HL-60/S4 treated with phorbol 12-myristate 13-acetate at 8.2 ng/mL for 4 days and 3 days (cell line): ENCODE data around the gene LBR.

Experiments
- in situ Hi-C: fragments of 300-500 bp; cut with MboI; formaldehyde crosslinking; loops from 2 replicates; pipeline ENCODE4 v1.15.0; 2022; ENCODE audit warnings: low sequenced_read_pairs

LBR gene

DNA sequence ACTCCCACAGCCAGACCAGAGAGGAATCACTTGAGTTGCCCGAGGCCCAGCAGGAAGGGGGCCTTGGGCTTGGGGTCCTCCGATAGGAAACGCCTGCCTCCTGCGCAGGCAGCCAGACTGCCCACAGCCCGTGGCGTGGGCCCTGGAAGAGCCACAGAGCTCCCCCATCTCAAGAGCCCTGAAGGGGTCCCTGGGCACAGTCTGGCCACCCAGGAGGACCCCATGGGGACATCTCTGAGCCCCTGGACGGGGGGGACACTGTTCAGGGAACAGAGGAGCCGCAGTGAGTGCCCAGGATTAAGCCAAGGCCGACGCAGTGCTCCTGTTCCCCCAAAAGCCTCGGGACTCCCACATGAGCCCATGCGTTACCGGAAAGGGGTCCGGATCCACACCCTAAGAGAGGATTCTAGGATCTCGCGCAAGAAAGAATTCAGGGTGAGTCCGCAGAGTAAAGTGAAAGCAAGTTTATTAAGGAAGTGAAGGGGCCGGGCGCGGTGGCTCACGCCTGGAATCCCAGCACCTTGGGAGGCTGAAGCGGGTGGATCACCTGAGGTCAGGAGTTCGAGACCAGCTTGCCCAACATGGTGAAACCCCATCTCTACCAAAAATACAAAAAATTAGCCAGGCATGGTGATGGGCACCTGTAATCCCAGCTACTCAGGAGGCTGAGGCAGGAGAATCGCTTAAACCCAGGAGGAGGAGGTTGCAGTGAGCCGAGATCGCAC lies 38.1 kb upstream of the LBR start:
- in situ Hi-C loops, result loop anchor here (25.0 kb wide), 1 partner anchor 646 kb away; no protein-coding TSS in a partner anchor

DNA sequence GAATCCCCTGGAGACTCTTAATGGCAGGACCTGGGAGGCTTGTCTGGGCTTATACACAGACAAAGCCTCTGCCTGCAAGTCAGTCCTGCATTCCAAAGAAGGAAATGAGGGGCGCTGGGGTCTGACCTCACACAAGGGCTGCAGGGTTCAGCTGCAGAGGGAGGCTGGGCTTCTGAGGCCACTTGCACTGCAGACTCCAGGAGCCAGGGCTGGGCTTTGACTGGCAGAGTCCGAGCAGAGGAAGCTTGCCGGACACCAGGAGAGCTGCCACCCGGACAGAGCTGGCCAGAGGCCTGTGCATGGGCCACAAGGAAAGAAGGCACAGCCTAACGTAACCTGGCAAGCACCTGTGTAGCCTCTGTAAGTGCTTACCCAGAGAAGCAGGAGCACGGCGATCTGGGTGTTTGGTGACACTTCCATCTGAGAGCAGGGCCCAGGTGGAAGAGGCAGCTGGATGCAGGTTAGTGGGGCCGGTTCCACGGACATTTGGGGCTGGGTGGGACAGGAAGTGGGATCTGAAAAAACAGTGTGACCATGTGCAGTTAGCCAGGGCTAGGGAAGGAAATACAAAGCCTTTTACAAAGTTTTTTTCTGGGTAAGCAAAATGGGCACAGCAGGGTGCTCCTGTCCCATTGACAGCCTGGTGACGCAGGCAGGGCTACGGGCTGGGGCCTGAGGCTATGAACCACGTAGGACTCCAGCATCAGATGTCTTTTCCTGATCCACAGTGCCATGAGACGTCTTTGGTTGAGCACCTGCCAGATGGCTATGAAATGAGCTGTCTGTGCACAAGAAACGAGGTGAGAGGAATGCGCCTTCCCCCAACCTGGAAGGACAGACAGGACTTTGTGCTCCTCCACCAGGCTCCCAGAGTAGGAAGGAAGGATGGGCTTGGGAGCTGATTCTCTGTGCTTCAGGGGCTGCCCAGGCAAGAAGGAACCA lies 37.3 kb upstream of the LBR start:
- in situ Hi-C loops, result loop anchor here (25.0 kb wide), 1 partner anchor 647 kb away; no protein-coding TSS in a partner anchor

DNA sequence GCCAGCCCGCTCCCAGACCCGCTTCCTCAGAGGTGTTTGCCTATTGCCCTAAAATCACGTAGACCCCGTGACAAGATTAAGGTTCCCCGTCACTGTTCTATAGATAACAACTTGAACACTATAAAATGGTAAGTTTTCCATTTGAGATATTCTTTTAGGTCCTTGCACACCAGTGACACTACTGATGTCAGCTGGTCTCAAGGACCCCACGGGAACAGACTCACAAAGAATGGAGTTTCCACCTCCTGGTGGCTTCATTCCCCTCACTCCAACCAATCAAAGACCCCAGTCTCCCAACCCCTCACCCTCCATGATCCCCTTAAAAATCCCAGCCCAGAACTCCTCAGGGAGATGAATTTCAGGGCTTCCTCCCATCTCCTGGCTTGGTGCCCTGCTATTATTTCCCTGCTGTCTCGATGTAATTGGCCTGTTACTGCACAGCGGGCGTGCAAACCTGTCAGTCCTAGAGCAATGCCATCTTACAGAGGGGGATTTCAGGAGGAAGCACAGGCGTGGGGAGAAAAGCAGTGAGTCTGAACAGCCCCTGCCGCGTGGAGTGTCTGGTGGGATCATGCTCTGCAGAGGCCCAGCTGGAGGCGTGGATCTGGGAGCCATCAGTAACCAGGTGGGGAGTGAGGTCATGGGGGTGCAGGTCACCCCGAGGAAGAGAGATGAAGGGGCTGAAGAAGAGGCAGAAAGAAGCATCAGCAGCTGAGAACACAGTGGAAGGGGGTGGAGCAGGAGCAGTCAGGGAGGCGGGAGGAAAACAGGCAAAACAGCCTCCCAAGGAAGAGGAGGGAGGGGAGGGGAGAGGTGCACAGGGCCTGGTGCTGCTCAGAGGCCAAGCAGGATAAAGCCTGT lies 35.1 kb upstream of the LBR start:
- in situ Hi-C loops, result loop anchor here (25.0 kb wide), 1 partner anchor 649 kb away; no protein-coding TSS in a partner anchor

DNA sequence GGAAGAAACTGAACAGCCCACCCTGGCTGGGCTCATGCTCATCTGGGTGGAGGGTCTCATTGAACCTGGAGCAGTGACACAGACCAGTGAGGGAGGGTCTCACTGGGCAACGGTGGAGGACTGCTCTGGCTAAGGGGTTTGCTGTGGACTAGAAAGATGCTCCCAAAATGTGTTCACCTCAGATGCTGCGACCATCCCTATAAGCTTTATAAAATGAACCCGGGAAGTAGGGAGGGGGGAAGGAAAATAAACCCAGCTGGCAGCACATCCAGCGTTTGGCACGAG lies 34.5 kb upstream of the LBR start:
- in situ Hi-C loops, result loop anchor here (25.0 kb wide), 1 partner anchor 650 kb away; no protein-coding TSS in a partner anchor

DNA sequence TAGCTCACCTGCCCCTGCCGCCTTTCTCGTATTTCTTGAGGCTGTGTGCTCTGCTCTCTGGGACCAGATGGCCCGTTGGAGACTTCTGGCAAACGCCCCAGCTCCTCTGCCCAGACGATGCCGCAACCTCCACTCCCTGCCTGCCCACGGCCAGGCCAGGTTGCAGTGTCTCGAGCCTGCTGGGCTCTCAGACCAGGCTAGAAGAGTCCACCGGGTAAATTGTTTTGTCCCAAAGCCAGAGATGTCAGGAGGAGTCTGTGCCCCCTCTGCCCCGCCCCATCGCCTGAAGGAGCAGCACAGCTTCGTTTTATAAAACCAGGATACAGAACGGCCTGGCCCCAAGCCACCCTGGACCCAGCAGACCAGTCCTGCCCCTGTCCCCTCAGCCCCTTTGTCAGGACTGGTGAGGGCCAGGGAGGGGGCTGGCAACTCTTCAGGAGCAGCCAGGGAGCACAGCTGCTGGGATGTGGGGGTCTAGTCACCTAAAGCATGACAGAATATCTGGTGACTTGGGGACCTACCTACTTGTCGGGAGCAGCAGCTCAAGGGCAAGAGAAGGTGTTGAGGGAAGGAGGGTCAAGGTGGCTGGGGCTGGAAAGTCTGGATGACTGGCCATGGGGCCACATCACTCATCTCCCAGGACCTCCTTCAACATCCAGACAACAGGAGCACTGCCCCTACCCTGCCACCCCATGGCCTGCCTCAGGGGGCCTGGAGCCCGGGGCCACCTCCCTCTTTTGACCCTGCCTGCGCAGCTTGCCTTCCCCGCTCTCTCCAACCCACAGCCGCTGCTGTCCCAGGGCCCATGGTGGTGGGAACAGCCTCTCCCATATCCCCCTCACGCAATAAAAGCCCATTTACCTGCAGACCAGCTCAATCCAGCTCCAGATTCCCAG lies 33.9 kb upstream of the LBR start:
- in situ Hi-C loops, result loop anchor here (25.0 kb wide), 1 partner anchor 651 kb away; no protein-coding TSS in a partner anchor

DNA sequence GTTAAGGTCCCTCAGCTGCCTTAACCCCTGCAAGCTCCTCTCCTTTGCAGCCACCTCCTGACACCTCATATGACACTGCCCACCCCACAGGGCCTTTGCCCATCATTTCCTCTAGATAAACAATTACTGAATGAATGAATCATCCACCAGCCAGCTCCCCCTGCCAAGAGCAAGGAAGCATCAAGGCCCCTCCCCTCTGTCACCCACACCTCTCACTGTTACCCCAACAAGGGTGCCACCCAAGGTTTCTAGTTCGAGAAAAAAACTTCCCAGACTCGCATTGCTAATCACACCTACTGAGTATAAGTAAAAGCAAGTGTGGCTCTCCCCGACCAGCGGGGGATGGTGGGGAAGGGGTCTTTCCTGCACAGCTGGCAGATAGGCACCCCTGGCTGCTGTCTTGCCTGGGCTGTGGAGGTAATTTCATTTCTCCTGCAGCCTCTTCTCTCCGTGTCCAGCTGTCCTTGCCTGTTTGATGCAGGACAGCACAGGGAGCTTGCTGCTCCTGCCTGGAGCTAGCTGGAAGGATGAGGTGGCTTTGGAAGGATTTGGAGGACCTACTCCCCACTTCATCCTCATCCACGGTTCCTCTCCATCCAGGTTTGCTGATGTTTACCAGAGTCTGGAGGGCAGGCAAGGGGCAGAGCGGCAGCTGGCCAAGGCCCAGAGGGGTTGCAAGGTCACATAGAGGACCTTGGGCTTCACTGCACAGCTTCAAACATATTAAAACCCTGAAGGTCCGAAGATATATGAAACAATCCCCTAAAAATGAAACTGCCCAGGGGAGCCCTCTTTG lies 33.1 kb upstream of the LBR start:
- in situ Hi-C loops, result loop anchor here (25.0 kb wide), 1 partner anchor 651 kb away; no protein-coding TSS in a partner anchor

DNA sequence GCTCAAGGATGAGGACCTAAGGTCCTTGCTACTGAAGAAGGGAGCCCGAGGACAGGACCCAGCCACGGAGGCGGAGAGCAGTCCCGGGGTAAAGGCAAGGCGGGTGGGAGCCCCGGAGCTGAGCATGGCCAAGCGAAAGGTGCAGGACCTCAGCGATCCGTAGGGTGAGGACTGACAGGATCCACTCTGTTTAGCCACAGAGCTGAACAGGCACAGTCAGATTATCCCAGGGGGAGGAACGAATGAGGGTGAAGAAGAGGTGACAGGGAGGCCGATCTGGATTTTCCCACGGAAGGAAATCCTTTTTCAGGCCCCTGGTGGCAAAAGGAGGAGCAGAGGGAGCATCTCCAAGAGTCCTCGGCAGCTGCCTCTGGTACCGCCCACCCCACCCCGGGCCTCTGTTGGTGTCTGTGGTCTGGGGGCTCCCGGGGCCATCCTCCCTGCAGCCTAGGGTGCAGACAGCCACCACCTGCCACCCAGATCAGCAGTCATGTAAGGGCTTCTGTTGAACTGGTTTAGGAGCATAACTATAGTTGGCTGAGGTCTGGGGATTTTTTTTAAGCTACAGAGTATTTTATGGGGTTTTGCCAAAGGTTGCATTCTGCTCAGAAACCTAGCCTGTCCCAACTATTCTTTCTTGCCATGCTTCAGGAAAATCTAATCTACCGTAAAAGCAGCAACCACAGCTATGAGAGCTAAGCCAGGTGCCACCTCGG lies 32.3 kb upstream of the LBR start:
- in situ Hi-C loops, result loop anchor here (25.0 kb wide), 1 partner anchor 652 kb away; no protein-coding TSS in a partner anchor

DNA sequence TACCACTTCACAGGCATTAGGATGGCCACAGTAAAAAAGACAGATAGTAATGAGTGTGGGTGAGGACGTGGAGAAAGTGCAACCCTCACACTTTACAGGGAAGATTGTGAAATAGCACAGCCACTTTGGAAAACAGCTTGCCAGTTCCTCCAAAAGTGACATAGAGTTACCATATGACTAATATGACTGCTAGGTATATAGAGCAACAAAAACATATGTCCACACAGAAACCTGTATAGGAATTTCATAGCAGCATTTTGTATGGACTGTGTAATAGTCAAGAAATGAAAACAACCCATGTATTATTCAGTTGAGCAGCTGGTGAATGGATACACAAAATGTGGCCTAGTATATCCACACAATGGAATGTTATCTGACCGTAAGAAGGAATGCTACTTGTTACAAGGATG lies 30.4 kb upstream of the LBR start:
- in situ Hi-C loops, result loop anchor here (25.0 kb wide), 1 partner anchor 654 kb away; no protein-coding TSS in a partner anchor

DNA sequence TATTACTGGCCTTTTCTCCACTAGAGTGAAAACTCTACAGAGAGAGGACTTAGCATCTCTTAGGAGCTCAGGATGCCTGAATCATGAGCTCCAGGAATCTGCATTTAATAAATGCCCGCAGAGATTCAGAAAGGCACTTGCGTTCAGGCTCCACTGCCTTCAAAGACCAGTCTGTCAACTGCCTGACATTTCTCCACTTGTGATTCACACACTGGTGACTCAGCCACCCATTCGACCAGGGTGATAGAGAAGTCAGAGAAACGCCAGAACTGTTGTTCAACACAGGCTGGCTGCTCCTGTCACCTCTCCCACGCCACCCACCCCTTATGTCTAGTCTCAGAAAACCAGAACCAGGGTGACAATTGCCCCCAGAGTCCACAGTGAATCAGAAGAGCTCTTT lies 26.9 kb upstream of the LBR start:
- in situ Hi-C loops, result loop anchor here (25.0 kb wide), 1 partner anchor 658 kb away; no protein-coding TSS in a partner anchor

DNA sequence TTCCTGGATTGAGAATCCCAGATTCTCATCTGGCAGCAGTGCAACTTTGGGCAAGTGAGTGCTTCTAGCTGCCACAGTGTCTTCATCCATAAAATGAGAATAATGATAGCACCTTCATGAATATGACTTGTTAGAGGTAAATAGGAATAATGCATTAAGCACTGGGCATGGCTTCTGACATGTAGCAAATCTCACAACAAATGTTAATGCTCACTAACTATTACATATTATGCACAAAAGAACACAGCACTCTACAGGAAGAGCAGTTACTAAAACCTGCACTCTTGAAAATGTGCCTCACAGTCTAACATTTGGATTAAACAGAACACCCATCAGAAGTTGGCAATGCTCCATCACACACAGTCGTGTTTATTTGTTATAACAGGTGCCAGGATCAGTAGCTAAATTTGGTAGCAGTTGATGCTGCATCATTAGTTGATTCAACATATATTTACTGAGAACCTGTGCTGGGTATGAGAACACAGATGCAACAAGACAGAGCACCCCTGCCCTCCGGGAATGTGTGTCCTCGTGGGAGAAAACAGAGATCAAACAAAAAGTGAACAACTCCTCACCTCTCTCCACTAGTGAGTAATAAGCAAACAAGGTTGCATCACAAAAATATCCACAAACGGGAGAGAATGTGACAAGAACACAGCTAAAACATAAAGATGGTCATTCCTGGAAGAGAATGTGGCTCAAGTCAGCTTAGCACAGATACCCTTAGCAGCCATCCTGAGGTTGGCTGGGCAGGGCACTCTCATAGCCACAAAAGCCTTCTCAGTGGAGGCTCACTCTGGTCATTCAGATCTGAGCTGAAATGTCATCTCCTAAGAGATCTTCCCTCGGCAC lies 26.2 kb upstream of the LBR start:
- in situ Hi-C loops, result loop anchor here (25.0 kb wide), 1 partner anchor 658 kb away; no protein-coding TSS in a partner anchor

DNA sequence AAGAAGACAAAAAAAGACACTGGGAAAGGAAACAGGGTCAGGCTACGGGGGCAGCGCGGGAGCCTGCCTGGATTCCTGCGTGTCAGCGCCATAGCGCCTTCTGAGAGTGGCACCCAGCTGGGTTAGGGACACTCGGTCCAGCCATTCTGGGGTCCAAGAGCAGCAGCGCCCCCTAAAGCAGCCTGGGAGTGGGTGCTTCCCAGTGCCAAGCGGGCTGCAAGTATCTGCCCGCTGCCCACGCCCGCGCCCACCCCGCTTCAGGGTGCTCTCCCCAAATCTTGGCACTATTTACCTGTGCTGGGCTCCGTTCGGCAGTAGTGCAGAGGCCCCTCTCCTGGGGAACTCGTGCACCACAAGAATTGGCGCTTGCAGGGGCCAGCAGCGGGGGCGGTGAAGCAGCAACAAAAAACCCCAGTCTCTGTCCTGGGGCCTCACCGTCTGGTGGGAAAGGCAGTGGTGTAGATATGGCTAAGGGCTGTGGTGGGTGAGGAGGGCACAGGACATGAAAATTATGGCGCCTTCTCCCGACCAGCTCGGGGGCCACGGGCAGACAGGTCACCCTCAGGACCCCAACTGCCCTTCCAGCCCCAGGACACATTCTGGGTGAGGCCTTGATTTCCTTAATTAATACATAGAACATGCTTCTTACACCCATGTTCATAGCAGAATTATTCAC lies 24.1 kb upstream of the LBR start:
- in situ Hi-C loops, result loop anchor here (25.0 kb wide), 1 partner anchor 660 kb away; no protein-coding TSS in a partner anchor

DNA sequence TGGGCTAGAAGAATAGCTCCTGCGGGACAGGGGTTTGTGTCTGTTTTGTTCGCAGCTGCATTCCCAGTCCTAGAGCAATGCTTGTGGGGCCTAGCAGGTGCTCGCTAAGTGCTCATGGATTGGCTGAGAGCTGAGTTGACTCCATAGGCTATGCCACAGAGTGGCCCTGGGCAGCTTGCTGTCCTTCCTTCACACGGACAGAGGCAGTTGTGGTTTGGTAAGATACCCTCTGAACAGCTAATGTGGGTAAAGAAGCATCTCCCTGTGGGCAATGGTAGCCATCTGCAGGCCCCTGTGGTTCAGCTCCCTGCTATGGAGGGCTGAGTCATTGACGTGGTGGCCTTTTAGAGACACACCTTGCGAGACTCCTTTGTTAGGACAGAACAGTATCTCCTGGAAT lies 23.5 kb upstream of the LBR start:
- in situ Hi-C loops, result loop anchor here (25.0 kb wide), 1 partner anchor 661 kb away; no protein-coding TSS in a partner anchor

DNA sequence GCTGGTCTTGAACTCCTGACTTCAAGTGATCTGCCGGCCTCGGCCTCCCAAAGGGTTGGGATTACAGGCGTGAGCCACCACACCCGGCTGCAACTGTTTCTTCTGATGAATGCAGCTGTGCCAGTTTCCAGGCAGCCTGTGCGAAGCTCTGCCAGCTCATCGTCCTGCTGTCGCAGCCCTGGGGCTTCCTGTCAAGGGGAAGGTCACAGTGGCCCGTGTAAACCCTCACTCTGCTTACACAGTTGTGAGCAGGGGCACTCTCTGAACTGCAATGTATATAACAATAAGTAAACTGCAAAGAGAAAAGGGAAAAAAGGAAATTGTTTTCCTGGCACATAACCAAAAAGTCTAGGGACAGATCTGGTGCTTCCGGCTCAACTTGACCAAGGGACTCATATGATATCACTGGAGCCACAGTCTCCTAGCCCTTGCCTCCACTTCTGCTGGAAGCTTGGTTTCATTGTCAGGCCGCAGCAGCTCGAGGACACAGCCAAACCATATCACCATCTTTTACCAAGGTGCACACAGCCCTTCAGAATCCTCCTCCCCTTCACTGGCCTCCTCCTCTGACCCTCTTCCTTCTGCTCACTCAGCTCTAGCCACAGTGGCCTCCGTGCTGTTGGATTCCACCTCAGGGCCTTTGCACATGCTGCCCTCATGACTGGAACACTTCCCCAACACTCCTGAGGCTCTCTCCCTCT lies 22.8 kb upstream of the LBR start:
- in situ Hi-C loops, result loop anchor here (25.0 kb wide), 1 partner anchor 662 kb away; no protein-coding TSS in a partner anchor

DNA sequence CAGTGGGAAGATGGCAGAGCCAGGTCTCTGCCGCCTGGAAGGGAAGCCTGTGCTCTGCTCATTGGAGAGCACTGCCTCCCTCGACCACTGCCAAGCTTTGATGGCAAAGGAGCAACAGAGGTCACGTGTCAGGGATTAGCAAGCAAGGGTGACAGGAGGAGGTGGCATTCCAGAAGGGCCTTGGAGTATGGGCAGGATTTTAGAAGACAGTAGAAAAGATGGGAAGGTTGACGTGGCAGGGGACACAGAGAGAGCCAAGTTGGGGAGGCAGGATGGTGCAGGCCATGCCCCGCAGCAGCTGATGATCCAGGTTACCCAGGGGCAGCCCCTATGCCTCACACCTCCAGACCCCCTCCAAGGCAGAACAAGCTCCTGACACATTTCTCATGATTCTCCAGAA lies 21.9 kb upstream of the LBR start:
- in situ Hi-C loops, result loop anchor here (25.0 kb wide), 1 partner anchor 663 kb away; no protein-coding TSS in a partner anchor

DNA sequence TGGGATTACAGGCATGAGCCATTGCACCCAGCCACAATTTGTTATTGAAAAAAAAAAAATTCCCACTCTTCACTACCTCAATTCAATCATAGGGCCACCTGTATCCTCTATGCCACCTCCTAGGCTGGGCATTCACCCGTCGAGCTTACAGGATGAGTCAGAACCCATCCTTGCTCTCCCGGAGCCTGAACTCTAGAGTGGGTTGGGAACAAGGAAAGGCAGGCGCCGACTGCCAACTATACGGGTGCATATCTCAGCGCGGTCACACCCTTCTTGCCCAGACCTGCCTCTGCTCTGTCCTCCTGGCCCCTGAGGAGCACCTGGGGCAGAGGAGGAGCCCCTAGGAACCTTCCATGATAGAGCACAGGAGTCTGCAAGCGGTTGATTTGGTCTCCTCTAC lies 21.4 kb upstream of the LBR start:
- in situ Hi-C loops, result no loop called here
